ENCODE results near the gene GLI2. TPM values are rescaled to one million over a fixed set of nuclear protein-coding genes. Genes with fewer than 3 reads are reported as not detected.

The GLI2 gene
- polyA plus RNA-seq, 1 experiment, result 5.2 TPM

GRCh38 chr2:120709608-120710041 lies 26.0 kb upstream of the GLI2 start:
- peaks cover 5% of the 10 kb centered on the region for H3K27me3 ChIP-seq (ENCODE audit: control insufficient read depth, insufficient read depth, low read length)
- ChIA-PET CTCF (no interaction called here), POLR2A (no interaction called here)
- H3K4me3 ChIP-seq (ENCODE audit: low read depth, low read length), result no peak overlapping the region
- H3K27ac ChIP-seq (ENCODE audit: low read depth, low read length), result no peak overlapping the region
- no peak for DNase-seq (ENCODE audit: low read depth, low spot score)
- no peaks in the 10 kb centered on the region for H3K9me3 ChIP-seq (ENCODE audit: control insufficient read depth, insufficient read depth, low read length)
- no peak for TF ChIP-seq CTCF (IDR thresholded peaks at IDR 0.05; ENCODE audit: low read depth, low read length)

GRCh38 chr2:120710256-120710655 lies 25.4 kb upstream of the GLI2 start:
- DNase-seq (ENCODE audit: low read depth, low spot score), result no peak
- POLR2A ChIA-PET, result no interaction called here
- Histone ChIP-seq H3K27ac (ENCODE audit: low read depth, low read length) (no peak overlapping the region), H3K9me3 (ENCODE audit: control insufficient read depth, insufficient read depth, low read length) (no peaks in the 10 kb centered on the region), H3K4me3 (ENCODE audit: low read depth, low read length) (no peak overlapping the region), H3K27me3 (ENCODE audit: control insufficient read depth, insufficient read depth, low read length) (peaks cover 5% of the 10 kb centered on the region)
- TF ChIP-seq CTCF (IDR thresholded peaks at IDR 0.05; ENCODE audit: low read depth, low read length), result no peak
- CTCF ChIA-PET, result interaction anchor here (0.5 to 1.3 kb wide), 4 partner anchors 14 to 370 kb away, joined by 3 to 11 read pairs (median 6); no protein-coding TSS in a partner anchor

- Histone ChIP-seq H3K27ac (ENCODE audit: low read depth, low read length) (no peak overlapping the region), H3K27me3 (ENCODE audit: control insufficient read depth, insufficient read depth, low read length) (peaks cover 5% of the 10 kb centered on the region), H3K4me3 (ENCODE audit: low read depth, low read length) (no peak overlapping the region), H3K9me3 (ENCODE audit: control insufficient read depth, insufficient read depth, low read length) (no peaks in the 10 kb centered on the region)
- no peak for DNase-seq (ENCODE audit: low read depth, low spot score)
- ChIA-PET POLR2A (no interaction called here), CTCF (interaction anchor here (0.6 to 1.3 kb wide), 4 partner anchors 270 to 369 kb away, joined by 3 to 11 read pairs (median 3); no protein-coding TSS in a partner anchor)
- TF ChIP-seq CTCF (IDR thresholded peaks at IDR 0.05; ENCODE audit: low read depth, low read length), result no peak
These were observed 24.0 kb upstream of the GLI2 start for GRCh38 chr2:120711694-120712093.

GRCh38 chr2:120712180-120712681 lies 23.4 kb upstream of the GLI2 start:
- ChIA-PET POLR2A (no interaction called here), CTCF (interaction anchor here (0.8 to 1.0 kb wide), 3 partner anchors 23 to 368 kb away, joined by 3 read pairs; no protein-coding TSS in a partner anchor)
- no peak overlapping the region for H3K27ac ChIP-seq (ENCODE audit: low read depth, low read length)
- H3K4me3 ChIP-seq (ENCODE audit: low read depth, low read length), result no peak overlapping the region
- H3K27me3 ChIP-seq (ENCODE audit: control insufficient read depth, insufficient read depth, low read length), result peaks cover 5% of the 10 kb centered on the region
- no peak for TF ChIP-seq CTCF (IDR thresholded peaks at IDR 0.05; ENCODE audit: low read depth, low read length)
- no peaks in the 10 kb centered on the region for H3K9me3 ChIP-seq (ENCODE audit: control insufficient read depth, insufficient read depth, low read length)
- DNase-seq (ENCODE audit: low read depth, low spot score), result no peak

GRCh38 chr2:120715353-120715752 lies 20.3 kb upstream of the GLI2 start:
- no peak overlapping the region for H3K4me3 ChIP-seq (ENCODE audit: low read depth, low read length)
- H3K27ac ChIP-seq (ENCODE audit: low read depth, low read length), result no peak overlapping the region
- ChIA-PET CTCF (interaction anchor here (1.2 kb wide), 1 partner anchor 12 kb away, joined by 3 read pairs; no protein-coding TSS in a partner anchor), POLR2A (no interaction called here)
- H3K9me3 ChIP-seq (ENCODE audit: control insufficient read depth, insufficient read depth, low read length), result no peaks in the 10 kb centered on the region
- TF ChIP-seq CTCF (IDR thresholded peaks at IDR 0.05; ENCODE audit: low read depth, low read length), result no peak
- H3K27me3 ChIP-seq (ENCODE audit: control insufficient read depth, insufficient read depth, low read length), result peaks cover 5% of the 10 kb centered on the region
- DNase-seq (ENCODE audit: low read depth, low spot score), result no peak

Data from AG04450 (cell line).